ENCODE results near the gene CYP27A1.

DNA sequence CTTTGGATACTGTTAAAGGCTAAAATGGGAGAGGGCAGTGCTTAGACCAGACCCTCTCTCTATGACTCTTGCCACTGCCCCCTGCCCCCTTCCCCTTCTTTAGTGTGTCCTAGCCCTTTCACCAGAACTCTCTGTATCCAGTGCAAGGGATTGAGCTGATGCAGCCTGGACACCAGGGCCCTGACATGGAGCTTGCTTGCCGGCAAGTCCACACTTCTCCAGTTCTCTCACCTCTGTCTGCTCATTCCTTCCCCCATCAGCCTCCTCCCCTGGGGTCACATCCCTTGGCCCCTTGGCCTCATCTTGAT lies 76.1 kb downstream of the CYP27A1 start:
- TF ChIP-seq, protein P1, sequence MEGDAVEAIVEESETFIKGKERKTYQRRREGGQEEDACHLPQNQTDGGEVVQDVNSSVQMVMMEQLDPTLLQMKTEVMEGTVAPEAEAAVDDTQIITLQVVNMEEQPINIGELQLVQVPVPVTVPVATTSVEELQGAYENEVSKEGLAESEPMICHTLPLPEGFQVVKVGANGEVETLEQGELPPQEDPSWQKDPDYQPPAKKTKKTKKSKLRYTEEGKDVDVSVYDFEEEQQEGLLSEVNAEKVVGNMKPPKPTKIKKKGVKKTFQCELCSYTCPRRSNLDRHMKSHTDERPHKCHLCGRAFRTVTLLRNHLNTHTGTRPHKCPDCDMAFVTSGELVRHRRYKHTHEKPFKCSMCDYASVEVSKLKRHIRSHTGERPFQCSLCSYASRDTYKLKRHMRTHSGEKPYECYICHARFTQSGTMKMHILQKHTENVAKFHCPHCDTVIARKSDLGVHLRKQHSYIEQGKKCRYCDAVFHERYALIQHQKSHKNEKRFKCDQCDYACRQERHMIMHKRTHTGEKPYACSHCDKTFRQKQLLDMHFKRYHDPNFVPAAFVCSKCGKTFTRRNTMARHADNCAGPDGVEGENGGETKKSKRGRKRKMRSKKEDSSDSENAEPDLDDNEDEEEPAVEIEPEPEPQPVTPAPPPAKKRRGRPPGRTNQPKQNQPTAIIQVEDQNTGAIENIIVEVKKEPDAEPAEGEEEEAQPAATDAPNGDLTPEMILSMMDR (IDR thresholded peaks at IDR 0.05), result no peak
- TF ChIP-seq POLR2A (IDR thresholded peaks at IDR 0.05), result no peak
